ENCODE results near the gene KLK3. TPM values are rescaled to one million over a fixed set of nuclear protein-coding genes. Genes with fewer than 3 reads are reported as not detected.

KLK3 gene
- polyA plus RNA-seq, 1 donor, result not detected

DNA sequence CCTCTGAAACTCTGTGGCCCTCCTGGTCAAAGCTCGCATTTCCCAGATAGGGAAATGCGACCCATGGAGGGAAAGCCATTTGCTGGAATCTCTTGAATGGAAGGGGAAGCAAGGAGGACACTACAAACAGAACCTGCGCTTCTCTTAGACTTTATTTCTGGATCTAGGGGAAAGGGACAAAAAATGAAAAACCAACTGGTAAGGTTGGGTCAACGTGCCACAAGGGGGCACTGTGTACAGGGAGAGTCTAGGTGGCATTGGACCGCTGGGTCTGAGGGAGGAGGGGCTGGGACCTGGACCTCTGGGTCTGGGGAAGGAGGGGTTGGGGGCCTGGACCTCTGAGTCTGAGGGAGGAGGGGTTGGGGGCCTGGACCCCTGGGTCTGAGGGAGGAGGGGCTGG is 51.5 kb downstream of the KLK3 start:
- no peak for DNase-seq

DNA sequence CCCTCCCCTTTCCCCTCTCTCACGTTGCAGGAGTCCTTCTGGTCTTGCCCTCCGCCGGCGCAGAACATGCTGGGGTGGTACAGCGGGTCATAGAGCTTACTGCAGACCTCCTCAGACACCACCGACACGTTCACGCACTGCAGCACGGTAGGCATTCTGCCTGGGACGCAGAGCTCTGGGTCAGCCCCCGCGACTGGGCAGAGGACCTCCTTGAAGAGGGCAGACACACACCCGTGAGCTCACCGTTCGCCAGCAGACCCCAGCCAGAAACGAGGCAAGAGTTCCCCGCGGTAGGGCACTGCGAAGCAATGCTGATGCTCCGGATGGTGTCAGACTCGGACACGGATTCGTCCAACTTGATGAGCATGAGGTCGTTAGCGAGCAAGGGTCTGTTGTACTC is 53.6 kb downstream of the KLK3 start:
- DNase-seq, result no peak

DNA sequence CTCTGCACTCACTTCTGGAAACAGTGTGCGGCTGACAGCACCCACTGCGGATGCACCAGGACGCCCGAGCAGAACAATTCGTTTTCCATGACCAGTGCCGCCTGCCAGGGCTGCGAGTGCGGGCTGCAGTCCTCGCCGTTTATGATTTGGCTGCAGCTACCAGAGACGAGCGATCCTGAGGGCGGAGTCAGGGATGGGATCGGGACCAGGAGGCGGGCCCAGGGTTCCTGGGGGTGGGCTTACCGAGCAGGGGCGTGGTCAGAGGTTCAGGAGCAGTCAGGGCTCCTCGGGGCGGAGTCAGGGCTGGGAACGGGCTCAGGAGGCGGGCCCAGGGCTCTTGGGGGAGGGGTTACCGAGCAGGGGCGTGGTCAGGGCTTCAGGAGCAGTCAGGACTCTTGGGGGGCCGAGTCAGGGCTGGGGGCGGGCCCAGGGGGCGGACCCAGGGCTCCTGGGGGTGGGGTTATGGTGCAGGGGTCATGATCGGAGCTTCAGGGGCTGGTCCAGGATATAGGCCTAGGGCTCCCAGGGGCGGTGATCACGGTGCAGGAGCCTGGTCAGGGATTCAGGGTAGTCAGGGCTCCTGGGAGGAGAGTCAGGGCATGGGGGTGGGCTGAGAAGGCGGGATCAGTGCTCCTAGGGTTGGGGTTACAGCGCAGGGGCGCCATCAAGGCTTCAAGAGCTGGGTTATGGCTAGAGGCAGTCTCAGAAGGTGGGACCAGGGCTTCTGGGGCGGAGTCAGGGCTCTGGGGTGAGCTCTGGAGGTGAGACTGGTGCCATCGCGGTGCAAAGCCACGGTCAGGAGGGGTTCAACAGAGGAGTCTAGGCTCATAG is 54.7 kb downstream of the KLK3 start:
- DNase-seq, result no peak

Other genes starting within 250 kb of the KLK3 start
- 0.36 TPM for gene SYT3, start 215.0 kb upstream of the KLK3 start, polyA plus RNA-seq (ENCODE audit: insufficient read length)
- 1.9 TPM for gene C19orf81, start 205.5 kb upstream of the KLK3 start, polyA plus RNA-seq (ENCODE audit: insufficient read length)
- 38.7 TPM for gene SHANK1, start 135.1 kb upstream of the KLK3 start, polyA plus RNA-seq (ENCODE audit: insufficient read length)
- gene CLEC11A, start 131.6 kb upstream of the KLK3 start, polyA plus RNA-seq (ENCODE audit: insufficient read length), result 21.5 TPM
- gene GPR32, start 84.5 kb upstream of the KLK3 start, polyA plus RNA-seq (ENCODE audit: insufficient read length), result not detected
- 0.14 TPM for gene ACP4, start 64.5 kb upstream of the KLK3 start, polyA plus RNA-seq (ENCODE audit: insufficient read length)
- 0.27 TPM for gene KLK1, start 31.1 kb upstream of the KLK3 start, polyA plus RNA-seq (ENCODE audit: insufficient read length)
- not detected for gene KLK15, start 21.3 kb upstream of the KLK3 start, polyA plus RNA-seq (ENCODE audit: insufficient read length)
- gene KLK2, start 18.5 kb downstream of the KLK3 start, polyA plus RNA-seq (ENCODE audit: insufficient read length), result not detected
- gene KLK4, start 56.5 kb downstream of the KLK3 start, polyA plus RNA-seq (ENCODE audit: insufficient read length), result not detected
- gene KLK5, start 98.1 kb downstream of the KLK3 start, polyA plus RNA-seq (ENCODE audit: insufficient read length), result not detected
- not detected for gene KLK6, start 114.7 kb downstream of the KLK3 start, polyA plus RNA-seq (ENCODE audit: insufficient read length)
- not detected for gene KLK7, start 129.0 kb downstream of the KLK3 start, polyA plus RNA-seq (ENCODE audit: insufficient read length)
- gene KLK8, start 146.7 kb downstream of the KLK3 start, polyA plus RNA-seq (ENCODE audit: insufficient read length), result not detected
- not detected for gene KLK10, start 164.8 kb downstream of the KLK3 start, polyA plus RNA-seq (ENCODE audit: insufficient read length)
- gene KLK11, start 171.7 kb downstream of the KLK3 start, polyA plus RNA-seq (ENCODE audit: insufficient read length), result 0.72 TPM
- gene KLK12, start 180.1 kb downstream of the KLK3 start, polyA plus RNA-seq (ENCODE audit: insufficient read length), result not detected
- not detected for gene KLK13, start 210.2 kb downstream of the KLK3 start, polyA plus RNA-seq (ENCODE audit: insufficient read length)
- not detected for gene KLK14, start 228.0 kb downstream of the KLK3 start, polyA plus RNA-seq (ENCODE audit: insufficient read length)

Measured in hindlimb muscle (tissue), 1 donor.